ENCODE measurements around the gene BCAS4.

DNA sequence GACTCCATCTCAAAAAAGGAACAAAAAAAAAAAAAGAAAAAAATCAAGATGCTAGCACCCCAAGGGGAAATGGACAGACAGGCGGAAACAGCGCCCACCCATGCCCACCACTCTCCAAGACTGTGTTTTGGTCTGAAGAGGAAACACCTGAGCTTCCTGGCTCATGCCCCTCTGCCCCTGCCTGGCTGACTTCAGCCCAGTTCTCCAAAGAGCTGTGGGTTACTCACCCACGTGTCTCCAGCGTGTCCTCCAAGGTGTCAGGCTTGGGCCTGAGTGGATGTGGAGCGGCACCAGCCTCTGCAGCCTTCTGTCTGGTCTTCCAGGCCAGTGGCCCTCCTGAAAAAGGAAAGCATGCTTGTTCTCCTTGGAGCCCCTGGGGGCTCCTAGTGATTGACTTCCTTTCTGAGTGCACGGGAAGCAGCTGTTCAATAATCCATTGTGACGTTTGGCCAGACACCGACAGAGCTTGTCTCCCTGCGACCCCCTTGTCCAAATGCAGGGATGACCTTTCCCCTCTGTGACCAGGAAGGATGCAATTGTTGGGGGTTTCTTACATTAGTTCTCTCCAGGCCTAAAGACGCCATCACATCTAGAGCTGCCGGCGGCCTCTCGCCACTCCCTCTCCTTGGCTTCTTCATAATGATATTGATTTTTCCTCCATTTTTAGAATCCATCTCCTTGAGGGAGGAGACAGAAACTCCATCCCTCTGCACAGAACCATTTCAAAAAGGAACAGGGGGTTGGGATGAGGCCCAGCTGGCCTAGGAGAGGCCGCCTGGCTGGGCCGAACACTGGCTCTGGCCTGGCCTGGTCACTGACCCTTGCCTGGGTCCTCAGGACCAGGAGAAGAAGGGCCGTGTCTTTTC is 77.9 kb downstream of the BCAS4 start:
- TF ChIP-seq EZH2 (IDR thresholded peaks at IDR 0.05; ENCODE audit: insufficient read depth, low read length) (no peak), CTCF (IDR thresholded peaks at IDR 0.05; ENCODE audit: insufficient read depth, low read depth, low read length) (no peak)
